Amniotic stem cell (primary cell): ENCODE measurements around the gene TEX30.
A peak's percentile ranks its signal among the peaks of the same experiment; 100 is the strongest.

ENCODE experiments used
- DNase-seq: peaks from one replicate; lab custom pipeline; 2025; lab: John Stamatoyannopoulos, UW

The TEX30 gene

DNA sequence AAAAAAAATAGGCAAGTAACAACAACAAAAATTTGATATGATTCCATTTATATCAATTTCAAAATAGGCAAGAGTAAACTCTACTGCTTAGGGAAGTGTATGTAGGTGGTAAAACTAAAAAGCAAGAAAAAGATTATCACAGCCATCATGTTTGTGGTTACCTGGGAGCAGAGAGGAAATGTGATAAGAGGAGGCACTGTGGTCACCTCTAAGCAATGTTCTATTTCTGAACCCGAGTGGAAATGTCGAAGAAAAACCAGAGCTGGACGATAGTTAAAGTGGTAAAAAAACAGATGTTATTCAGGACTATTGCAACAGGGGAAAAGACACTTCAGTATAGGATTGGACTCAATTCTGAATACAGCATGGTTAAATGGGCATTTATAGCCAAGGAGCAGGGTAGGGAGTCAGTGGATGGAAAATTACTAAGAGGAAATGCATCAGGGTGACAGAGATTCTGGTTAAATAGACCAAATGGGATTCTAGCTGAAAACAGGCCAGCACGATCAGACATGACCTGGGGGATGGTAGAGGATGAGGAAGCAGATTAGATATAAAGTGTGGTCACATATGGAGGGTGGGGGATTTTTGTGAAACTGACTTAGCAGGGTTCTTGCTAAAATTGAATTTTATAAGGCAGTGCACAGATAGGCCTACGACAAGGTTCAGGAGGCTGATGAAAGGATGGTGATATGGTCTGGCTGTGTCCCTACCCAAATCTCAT is 6.0 kb upstream of the TEX30 start:
- DNase-seq = no peak

DNA sequence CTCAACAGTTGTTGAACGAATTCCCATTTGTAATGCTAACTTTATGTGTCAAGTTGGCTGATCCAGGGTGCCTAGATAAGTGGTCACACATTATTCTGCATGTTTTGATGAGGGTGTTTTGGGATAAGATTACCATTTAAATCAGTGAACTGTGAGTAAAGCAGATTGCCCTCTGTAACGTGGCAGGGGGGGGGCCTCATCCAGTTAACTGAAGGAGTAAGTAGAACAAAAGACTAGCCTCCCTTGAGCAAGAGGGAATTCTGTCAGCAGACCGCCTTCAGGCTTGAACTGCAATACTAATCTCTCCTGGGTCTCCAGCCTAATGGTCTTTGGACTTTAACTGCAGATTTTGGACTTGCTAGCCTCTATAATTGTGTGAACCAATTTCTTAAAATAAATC is 4.2 kb upstream of the TEX30 start:
- no peak for DNase-seq

DNA sequence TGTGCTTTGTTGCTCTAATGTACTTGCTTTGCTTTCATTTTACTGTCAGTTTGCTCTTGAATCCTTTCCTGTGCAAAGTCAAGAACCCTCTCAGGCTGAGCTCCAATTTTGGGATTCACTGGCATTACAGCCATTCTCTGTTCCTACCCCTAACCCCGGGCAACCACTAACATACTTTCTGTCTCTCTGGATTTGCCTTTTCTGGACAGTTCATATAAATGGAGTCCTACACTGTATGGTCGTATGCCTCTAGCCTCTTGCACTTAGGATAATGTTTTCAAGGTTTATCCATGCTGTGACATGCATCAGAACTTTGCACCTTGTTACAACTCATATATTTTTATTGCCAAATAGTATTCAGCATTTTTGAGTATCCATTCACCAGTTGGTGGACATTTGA is 2.7 kb upstream of the TEX30 start:
- DNase-seq = no peak

DNA sequence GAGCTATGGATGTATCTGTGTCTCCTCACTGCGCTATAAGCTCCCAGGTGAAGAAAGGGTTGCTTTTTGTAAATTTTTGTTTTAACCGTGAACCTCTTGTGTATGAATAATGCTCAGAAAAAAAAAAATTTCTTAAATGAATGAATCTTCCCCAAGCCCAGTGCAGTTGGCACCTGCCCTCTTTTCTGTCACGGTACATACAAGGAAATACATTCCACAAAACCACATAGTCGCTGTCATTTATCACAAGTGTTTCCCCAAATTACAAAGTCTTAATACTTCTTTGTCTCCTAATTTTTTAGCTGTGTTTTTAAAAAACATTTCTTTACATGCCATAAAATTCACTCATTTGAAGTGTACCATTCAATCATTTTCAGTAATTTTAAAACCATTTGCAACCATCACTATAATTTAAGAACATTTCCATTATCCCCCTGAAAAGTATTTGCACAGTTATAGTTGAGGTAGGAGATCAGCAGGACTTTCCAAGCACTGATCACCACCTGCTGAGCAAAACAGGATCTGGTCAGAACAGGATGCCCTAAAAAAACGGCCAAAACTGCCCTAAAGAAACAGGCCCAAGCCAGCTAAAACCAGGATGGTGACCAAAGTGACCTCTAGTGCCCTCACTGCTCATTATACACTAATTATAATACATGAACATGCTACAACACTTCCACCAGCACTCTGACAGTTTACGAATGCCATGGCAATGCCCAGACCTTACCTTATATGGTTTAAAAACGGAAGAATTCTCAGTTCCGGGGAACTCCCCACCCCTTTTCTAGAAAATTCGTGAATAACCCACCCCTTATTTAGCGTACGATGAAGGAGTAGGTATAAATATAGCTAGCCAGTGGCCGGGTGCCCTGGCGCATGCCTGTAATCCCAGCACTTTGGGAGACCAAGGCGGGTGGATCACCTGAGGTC is 1.3 kb upstream of the TEX30 start:
- DNase-seq = no peak

DNA sequence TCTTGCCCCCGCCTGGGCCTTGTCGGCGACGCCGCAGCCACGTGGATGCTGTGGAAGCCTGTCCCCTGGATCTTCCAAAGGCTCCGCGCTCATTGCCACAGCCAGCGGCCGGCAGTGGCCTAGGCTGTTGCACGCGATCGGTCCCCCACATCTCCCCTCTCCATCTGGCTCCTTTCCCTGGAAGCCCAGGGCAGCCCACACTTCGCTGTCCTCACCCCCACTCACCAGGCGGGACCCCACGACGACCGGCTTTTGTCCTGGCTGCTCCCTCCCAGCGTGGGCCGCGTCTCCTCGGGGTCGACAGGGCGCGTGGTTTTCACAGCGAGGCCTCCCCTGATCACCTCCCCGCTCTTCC is 605 bp upstream of the TEX30 start:
- no peak for DNase-seq

DNA sequence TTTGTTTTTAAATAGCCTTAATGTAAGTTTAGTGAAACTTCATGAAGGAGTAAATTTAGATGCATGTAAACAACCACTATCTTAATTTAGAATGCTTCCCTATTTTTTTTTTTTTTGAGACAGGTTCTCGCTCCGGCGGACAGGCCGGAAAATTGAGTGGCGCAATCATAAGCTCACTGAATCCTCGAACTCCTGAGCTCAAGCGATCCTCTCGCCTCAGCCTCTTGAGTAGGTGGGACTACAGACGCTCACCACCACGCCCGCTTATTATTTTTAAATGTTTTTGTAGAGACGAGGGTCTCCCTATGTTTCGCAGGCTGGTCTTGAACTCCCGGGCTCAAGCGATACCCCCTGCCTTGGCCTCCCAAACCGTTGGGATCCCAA is 1.6 kb downstream of the TEX30 start:
- no peak for DNase-seq

DNA sequence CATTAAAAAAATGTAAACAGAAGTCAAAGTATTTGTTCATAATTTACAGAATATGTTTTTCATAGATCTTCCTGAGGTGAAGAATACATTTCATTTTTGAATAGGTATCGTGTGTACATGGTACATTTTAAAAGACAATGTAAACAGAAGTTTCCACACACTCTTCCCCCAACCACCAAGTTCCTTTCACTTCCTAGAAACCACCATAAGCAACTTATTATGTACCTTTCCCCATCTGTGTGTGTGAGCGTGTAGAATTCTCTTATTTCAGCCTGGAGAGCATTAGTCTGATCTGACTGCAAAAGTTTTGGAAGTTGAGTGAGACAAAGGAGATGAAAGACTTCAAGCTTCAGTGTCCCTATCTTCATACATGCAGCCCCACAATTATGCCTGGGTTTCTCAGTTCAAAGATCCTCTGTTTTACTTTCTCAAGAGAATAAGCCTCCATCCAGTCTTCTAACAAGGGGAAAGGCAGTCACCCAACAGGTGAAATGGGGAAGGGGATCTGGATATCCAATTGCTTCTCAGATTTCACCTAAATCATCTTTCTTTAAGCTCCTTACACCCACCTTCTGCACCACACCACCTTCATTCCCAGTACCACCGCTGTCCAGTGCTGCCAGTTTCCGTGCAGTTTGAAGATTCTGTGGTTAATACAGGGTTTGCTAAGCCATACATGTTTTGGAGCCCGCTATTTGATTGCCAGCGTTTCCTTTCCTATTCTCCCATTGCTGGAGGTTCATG is 2.1 kb downstream of the TEX30 start:
- no peak for DNase-seq

DNA sequence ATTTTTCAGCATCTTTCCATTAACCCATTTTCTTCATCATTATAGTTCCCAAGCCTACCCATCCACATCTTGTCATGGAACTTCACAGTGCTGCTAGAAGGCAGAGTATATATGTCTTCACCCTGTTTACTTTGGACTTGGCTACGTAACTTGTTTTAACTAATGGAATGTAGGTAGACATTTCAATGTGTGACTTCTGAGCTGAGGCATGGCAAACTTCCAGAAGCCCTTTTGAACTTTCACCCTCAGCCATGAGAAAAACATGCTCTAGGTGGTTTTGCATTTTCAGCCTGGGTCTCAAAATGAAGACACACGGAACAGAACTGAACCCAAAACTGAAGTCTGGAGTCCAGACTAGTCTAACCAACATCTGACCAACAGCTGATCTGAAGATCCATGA is 3.2 kb downstream of the TEX30 start:
- no peak for DNase-seq

DNA sequence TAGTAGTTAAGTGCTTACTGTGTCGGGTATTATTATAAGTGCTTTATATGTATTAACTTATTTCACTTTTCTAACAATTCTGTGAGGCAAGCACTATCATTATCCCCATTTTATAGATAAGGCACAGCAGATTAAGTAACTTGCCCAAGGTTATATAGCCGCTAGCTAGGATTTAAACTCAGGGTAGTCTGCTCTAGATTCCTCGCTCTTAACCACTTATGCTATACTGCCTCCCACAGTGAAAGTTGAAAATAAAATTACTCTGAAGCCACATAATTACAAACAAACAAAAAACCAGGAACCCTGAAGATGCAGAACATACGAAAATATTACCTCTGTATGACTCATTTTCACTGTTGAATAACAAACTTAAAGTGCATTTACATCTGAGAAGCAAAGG is 3.9 kb downstream of the TEX30 start:
- DNase-seq = no peak

DNA sequence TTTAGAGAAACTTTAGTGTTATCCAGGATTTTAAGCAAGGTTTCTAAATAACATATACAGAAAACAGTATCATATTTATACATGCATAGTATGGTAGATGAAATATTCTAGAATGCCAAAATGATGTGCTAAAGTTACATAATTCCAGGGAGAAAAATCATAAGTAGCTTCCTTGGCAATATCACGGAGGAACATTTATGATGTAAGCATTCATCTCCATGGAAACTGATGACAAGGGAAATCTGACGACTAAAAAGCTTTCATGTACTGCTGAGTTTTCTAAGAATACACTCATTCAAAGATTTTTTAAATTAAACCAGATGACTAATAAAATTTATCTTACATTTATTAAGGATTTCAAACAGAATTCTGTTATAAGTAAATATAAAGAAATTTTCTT is 4.7 kb downstream of the TEX30 start:
- no peak for DNase-seq

DNA sequence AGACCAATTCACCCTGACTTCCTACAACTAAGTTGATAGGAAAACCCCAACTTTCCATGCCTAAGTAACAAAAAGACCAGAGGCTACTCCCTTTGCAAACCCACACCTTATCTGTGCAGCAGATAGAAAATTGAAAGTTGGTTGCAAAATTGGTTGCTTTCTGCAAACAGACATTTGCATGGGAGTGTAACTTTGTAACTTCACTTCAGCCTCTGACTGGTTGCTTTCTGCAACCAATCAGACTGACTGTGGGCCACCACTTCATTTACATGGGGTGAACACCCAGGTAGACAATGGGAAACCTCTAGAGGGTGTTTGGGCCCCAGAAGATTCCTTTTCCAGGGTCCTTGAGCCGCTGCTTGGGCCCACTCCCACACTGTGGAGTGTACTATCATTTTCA is 9.8 kb downstream of the TEX30 start:
- DNase-seq = no peak

DNA sequence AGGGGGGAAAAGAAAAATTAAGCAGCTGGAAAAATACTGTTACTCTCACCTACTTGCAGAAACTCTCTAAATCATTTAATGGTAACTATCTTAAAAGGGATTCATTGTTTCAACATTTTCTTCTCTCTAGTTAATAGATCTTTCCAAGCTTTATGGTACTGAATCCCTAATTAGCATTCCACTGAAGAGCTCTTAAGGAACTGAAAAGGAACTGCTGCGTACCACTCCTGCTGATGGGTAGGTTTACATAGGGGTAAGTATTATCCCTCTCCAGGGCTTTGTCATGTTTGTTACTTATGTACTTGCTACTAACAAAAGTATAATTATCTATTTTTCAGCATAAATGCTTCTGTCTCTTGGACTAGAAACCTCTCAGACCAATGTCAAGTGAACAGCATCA is 12.5 kb downstream of the TEX30 start:
- no peak for DNase-seq

DNA sequence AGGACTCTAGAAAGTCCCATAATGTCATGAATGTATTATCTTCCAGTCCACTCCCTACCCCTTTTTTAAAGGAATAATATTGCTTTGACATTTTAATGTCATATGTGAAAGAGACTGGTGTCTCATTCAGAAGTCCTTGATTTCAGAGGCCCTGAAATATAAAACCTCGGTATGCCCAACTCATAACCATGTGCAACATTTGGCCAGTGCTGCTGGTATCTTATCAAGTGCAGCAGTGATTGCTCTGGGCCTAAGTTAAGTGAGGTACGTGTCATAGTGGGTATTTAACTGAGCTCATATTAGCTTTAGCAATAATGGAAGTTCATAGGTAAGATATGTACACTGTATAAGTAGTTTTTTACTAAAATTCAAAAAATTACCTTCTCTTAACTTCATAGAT is 14.7 kb downstream of the TEX30 start:
- DNase-seq = no peak

DNA sequence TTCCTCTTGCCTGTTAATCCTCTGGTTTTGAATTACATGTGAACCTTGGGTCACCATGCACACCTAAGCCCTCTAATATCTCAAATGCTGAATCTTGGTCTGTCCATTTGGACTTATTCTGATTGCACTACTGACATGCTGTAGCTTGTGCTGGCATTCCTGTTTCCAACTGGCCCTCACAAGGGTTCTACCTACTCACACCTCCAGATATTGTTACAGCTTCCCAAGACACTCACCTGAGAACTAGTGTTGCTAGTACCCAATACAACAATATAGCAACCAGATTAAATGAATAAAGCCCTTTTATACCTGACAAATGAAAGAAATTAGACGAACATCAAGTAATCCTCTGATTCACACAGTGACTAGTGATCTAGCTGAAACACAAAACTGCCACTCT is 16.6 kb downstream of the TEX30 start:
- no peak for DNase-seq

DNA sequence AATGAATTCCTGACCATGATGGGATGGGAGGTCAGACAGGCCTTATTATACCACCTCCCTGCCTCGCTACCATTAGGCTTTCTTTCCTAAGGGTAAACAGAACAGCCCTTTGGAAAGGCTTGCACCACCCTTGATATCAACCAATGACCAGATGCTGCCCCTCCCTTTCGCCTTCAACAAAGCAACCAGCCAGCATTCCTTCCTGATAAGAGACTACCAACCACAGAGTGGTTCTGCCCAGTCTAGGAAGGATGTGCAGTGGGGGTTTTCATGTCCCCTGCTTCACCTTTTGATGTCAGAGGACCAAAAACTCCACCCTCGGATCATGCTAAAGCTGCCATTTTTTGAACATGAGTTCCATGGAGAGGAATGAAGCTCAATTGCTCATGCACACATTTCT is 21.7 kb downstream of the TEX30 start:
- no peak for DNase-seq

DNA sequence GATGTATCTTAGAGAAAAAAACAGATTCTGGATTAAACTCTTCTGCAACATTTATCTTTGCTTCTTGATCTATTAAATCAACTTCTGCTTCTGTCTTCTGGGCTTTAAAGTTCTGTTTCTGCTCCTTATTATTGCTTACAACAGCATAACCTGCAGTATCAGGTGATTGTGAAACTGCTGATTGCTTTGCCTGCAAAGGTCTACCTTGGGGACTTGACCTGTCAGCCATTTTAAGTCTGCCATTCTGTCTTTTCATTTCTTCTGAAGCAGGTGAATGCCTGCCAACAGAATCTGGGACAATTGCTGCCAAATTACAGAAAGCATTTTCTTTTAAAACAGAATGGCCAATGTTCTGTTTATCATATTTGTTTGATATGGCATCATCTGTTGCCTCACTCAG is 31.1 kb downstream of the TEX30 start:
- DNase-seq = no peak

DNA sequence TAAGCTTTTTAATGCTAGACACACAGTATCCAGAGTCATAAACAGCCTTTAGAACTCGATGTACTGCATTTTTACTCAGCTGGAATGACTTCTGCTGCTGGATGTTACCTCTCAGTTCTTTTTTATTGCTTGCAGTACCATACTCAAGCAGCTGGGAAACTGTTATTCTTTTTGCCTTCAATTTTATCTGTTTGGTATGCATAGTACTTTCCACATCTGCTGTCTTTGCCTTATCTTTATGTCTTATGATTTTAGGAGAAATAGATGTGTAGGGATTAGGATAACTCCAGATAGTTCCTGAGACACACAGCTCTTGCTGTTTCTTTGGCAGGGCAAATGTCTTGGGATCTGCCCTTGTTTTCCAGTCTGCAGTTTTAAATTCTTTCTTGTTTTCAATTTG is 31.5 kb downstream of the TEX30 start:
- DNase-seq = no peak

DNA sequence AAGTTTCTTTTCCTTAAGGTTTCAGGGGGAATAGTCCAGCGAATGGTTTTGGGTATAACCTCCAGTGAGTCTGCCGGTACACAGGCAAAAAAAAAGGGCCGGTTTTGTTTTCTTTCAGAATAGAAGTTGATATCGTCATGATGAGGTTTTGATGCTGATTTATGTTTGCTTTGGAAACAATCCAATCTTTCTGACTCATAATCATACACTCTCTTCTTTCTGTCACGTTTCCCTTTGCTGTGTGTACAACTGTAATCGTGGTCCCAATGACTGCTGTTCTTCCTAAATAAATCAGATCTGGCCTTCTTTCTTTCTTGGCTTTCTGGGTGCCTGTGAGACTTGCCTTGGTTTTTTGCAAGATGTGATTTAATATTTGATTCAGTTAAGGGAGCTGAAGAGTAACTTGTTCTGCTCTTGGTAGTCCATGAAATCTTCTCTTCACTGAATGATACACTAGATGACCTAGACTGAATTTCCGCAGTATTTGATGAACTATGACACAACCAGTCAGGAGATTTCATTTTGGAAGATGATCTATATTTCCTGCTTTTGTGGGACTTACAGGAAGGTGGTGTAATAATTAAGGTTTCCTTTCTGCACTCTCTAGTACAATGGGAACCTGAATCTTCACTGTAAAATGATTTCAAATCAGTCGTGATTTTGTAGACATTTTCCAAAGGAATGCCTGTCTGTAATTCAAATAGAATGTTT is 43.9 kb downstream of the TEX30 start:
- DNase-seq = peak; percentile 31

DNA sequence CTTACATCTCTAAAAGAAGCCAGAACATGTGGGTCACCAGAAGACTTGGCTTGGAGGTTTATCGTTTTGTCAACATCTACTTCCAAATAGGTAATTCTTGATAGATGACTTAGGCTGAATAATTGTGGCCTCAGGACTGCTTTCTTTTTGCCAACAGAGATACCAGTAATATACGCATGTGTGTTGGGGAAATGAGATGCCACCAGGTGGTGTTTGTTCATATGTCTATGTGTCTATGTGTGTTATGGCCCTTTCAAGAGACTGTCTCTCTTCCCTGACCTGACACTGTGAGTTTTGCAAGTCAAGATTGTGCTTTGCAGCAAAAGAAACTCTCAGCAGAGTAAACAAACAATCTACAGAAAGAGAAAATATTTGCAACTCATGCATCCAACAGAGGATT is 47.2 kb downstream of the TEX30 start:
- no peak for DNase-seq

DNA sequence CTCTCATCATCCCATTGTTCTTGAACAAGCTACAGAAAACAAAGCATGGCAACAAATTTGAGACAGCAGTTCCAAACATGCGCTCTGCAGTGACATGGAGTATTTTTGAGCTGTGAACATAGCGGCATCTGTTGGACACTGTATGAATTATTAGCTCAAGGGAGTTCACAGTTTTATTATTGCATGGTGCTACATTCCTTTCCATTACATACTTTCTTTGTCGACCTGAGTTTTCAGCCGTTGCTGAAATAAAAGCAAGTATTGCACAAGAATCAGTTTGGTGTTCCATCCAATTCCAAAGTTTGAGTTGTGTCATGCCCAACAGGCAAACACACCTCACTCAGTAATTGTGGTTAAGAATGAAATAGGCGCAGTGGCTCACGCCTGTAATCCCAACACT is 48.7 kb downstream of the TEX30 start:
- DNase-seq = no peak

DNA sequence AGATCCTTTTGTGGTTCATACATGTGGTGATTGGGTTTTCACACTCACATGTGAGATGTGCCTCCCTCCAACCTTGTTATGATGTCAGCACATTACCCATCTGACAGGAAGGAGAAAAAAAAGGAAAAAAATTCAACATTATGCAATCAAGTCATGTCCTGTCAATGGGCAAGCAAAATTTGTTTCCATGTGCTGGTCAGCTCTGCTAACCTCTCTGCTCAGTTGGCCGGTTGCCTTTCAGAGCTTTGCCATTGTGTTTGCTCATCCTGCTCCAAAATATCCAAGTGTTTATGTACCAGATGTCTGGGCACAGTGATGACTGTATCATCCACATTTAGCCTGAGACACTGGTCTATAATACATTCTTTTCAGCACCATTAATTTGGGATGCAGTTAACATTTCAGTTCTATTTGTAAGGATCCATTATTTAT is 51.8 kb downstream of the TEX30 start:
- DNase-seq = no peak

DNA sequence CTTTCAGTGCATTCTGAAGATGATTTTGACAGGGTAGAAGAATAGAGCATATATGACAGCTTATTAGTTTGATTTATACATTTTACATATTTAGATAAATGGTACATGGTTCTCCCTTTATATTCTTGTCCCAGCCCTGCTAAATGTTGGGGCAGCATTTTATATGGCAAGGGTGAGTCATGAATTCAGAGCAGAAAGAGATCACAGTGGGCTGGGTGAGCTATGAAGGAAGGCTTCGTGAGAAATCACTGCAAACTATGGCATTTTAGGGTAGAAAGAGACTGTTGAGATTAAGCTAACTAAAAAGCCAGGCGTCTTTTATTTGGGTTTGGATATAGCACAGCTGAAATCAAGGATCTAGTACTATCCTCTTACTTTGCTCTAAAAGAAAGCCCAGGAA is 54.8 kb downstream of the TEX30 start:
- no peak for DNase-seq
